Nephron (organoid): ENCODE results near the gene CYP20A1.
"Not testable (repeated sequence)": the region's sequence is repeated elsewhere in the genome, so short reads cannot be mapped to it uniquely, and the experiment has no call there.

Source experiments
- H3K27ac Mint-ChIP-seq, 3 experiments: 2 replicates each; pipeline ENCODE4 v1.8.0; 2020; ENCODE audit warnings: mixed read lengths in 3 of 3, mild to moderate bottlenecking in 2 of 3, moderate library complexity in 1 of 3
- H3K27me3 Mint-ChIP-seq: 2 replicates; pipeline ENCODE4 v1.8.0; 2021; ENCODE audit warnings: low read depth, mild to moderate bottlenecking, moderate library complexity, mixed read lengths
- H3K36me3 Mint-ChIP-seq: 2 replicates; pipeline ENCODE4 v1.8.0; 2020; ENCODE audit warnings: low read depth, mixed read lengths
- H3K4me1 Mint-ChIP-seq: 2 replicates; pipeline ENCODE4 v1.8.0; 2020; ENCODE audit warnings: mixed read lengths
- H3K4me3 Mint-ChIP-seq, 3 experiments: 2 replicates each; pipeline ENCODE4 v1.8.0; 2020; ENCODE audit warnings: mild to moderate bottlenecking in 3 of 3, mixed read lengths in 3 of 3, moderate library complexity in 2 of 3
- H3K9me3 Mint-ChIP-seq: 2 replicates; pipeline ENCODE4 v1.8.0; 2020; ENCODE audit warnings: mixed read lengths
- CTCF ChIP-seq, 3 experiments: fragments of 200-600 bp; sonication (generic); IDR thresholded peaks; one replicate each; pipeline ENCODE4 v1.5.0; 2021; ENCODE audit warnings: antibody characterized with exemption in 3 of 3; ENCODE audit not compliant: unreplicated experiment in 3 of 3

The CYP20A1 gene

GRCh38 chr2:203240491-203240890 is 1.7 kb downstream of the CYP20A1 start:
- TF ChIP-seq CTCF (IDR thresholded peaks at IDR 0.05; ENCODE audit: unreplicated experiment in 3 of 3) = no peak
- peak overlapping the region; percentile 95 to 99 (median 96) for H3K4me3 Mint-ChIP-seq
- peaks cover 38% of the 10 kb centered on the region for H3K36me3 Mint-ChIP-seq
- peaks cover 13% of the 10 kb centered on the region for H3K4me1 Mint-ChIP-seq
- peak overlapping the region in 2 of 3 experiments; percentile 97 to 98 for H3K27ac Mint-ChIP-seq
- no peaks in the 10 kb centered on the region for H3K27me3 Mint-ChIP-seq
- no peaks in the 10 kb centered on the region for H3K9me3 Mint-ChIP-seq

DNA sequence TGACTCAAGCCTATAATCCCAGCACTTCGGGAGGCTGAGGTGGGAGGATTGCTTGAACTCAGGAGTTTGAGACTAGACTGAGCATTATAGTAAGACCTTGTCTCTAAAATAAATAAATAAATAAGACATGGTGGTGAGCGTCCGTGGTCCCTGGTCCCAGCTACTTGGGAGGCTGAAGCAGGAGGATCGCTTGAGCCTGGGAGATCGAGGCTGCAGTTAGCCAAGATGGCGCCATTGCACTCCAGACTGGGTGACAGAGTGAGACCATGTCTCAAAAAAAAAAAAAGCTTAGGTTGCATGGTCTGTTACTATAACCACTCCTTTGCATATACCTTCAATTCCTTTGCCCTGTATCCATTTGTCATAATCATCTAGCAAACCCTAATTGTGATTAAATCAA is 3.7 kb downstream of the CYP20A1 start:
- Mint-ChIP-seq H3K9me3 (no peaks in the 10 kb centered on the region), H3K4me1 (peaks cover 13% of the 10 kb centered on the region), H3K27me3 (no peaks in the 10 kb centered on the region), H3K4me3 (peak overlapping the region in 2 of 3 experiments; percentile 11 to 71), H3K27ac (no peak overlapping the region), H3K36me3 (peaks cover 49% of the 10 kb centered on the region)
- TF ChIP-seq CTCF (IDR thresholded peaks at IDR 0.05; ENCODE audit: unreplicated experiment in 3 of 3) = no peak

DNA sequence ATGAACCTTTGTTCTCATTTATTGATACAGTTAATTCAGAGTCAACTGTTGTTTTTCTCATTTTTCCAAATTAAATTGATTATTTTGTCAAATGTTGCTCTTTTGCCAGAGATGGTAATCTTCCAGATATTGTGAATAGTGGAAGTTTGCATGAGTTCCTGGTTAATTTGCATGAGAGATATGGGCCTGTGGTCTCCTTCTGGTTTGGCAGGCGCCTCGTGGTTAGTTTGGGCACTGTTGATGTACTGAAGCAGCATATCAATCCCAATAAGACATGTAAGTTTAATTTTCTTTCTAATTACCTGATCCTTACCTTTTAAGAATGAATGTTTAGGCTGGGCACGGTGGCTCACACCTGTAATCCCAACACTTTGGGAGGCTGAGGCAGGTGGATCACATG is 7.8 kb downstream of the CYP20A1 start:
- H3K4me3 Mint-ChIP-seq = no peak overlapping the region
- no peaks in the 10 kb centered on the region for H3K9me3 Mint-ChIP-seq
- H3K27me3 Mint-ChIP-seq = no peaks in the 10 kb centered on the region
- no peak for TF ChIP-seq CTCF (IDR thresholded peaks at IDR 0.05; ENCODE audit: unreplicated experiment in 3 of 3)
- no peaks in the 10 kb centered on the region for H3K4me1 Mint-ChIP-seq
- peaks cover 48% of the 10 kb centered on the region for H3K36me3 Mint-ChIP-seq
- H3K27ac Mint-ChIP-seq = no peak overlapping the region

GRCh38 chr2:203252818-203253217 is 14.0 kb downstream of the CYP20A1 start:
- TF ChIP-seq CTCF (IDR thresholded peaks at IDR 0.05; ENCODE audit: unreplicated experiment in 3 of 3) = no peak
- Mint-ChIP-seq H3K4me1 (no peaks in the 10 kb centered on the region), H3K36me3 (peaks cover 55% of the 10 kb centered on the region), H3K27me3 (no peaks in the 10 kb centered on the region), H3K4me3 (no peak overlapping the region), H3K27ac (no peak overlapping the region), H3K9me3 (no peaks in the 10 kb centered on the region)

GRCh38 chr2:203253422-203254095 is 14.7 kb downstream of the CYP20A1 start:
- not testable (repeated sequence) for H3K9me3 Mint-ChIP-seq

DNA sequence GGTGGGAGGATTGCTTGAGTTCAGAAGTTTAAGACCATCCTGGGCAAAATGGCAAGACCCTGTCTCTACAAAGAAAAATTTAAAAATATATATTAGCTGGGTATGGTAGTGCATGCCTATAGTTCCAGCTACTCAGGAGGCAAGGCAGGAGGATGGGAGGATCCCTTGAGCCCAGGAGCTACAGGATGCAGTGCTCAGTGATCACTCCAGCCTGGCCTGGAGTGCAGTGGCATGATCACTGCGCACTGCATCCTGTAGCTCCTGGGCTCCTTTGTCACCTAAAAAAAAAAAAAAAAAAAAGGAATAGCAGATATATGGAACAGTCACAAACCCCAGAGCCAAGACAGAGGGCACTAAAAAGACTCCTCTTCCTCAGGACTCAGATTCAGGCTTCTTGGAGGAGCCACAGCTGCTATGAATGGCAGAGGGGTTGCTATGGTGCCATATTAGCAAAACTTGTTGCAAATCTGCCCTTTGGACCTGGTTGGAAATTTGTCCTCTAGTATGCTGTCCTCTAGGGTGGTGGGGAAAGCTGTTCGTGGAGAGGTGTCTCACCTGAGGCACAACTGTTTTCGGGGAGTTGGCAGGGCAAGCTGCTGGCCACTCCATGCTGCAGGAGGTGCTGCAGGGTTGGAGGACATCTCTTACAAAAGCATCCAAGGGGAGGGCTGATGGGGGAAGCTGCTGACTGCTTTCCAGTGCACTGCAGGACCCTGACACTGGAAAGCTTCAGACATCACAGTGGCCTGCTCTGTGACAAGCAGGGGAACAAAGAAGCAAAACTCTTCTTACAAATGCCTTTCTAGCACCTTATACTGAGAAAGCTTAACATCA is 22.7 kb downstream of the CYP20A1 start:
- H3K27me3 Mint-ChIP-seq = no peaks in the 10 kb centered on the region
- TF ChIP-seq CTCF (IDR thresholded peaks at IDR 0.05; ENCODE audit: unreplicated experiment in 3 of 3) = no peak
- H3K4me3 Mint-ChIP-seq = no peak overlapping the region
- peak overlapping the region in 1 of 3 experiments; percentile 30 for H3K27ac Mint-ChIP-seq
- H3K4me1 Mint-ChIP-seq = no peaks in the 10 kb centered on the region
- H3K9me3 Mint-ChIP-seq = no peaks in the 10 kb centered on the region
- peaks cover 52% of the 10 kb centered on the region for H3K36me3 Mint-ChIP-seq

More at GRCh38 chr2:203253422-203254095, 14.7 kb downstream of the CYP20A1 start:
- not testable (repeated sequence) for H3K27me3 Mint-ChIP-seq, H3K4me1 Mint-ChIP-seq, H3K4me3 Mint-ChIP-seq
- Mint-ChIP-seq H3K27ac (peak overlapping the region in 1 of 3 experiments; percentile 57), H3K36me3 (peaks cover 55% of the 10 kb centered on the region)
